Stimulated activated CD4-positive, alpha-beta T cell treated with anti-CD3 and anti-CD28 coated beads, Interleukin-4, amount 100 ng/mL, for 4 hours (primary cell): Measurements from ENCODE around the gene GRK7.
"Not testable (repeated sequence)": the region's sequence is repeated elsewhere in the genome, so short reads cannot be mapped to it uniquely, and the experiment has no call there.

Experiments
- DNase-seq, 2 experiments: peaks; one replicate each; pipeline ENCODE4 v3.0.0-alpha.2; 2020

Gene GRK7

DNA sequence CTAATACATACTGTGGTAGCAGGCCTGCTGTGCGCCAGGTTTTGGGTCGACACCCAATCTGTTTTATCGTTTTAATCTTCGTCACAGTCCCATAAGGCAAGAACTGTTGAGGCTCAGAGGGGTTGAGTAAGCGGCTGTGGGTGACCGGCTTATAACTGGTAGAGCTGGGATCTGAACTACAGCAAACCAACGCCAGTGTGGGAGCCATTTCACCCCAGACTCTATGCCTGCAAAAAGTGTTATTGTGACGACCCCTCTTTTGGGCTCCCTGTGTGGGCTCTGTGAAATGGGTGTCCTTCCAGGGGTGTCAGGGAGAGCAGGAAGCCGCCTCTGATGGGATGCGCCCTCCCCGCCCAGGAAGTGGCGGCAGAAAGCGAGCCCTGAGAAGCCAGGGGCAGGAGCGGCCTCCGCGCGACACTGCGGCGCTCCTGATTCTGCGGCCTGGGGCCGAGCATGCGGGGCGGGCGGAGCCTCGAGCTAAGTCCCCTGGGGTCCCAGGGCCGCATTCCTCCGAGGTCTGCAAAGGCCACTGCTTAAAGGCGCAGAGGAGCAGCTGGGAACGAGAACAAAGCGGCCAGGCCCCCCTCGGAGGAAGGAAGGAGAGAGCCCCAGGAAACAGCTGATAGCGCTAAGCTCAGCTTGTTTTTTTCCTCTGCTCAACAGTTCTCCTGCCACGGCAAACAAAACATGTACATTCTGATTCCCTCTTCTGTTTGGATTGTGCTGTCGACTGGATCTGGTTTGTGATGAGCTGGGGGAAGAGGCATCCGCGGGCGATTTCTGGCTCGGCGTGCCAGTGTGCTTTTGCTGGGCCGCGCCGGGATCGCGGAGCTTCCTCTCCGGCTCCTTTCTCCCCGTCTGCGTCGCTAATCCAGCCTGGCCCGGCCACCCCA, 33.9 kb downstream of the GRK7 start:
- peak in 1 of 2 experiments; percentile 31 for DNase-seq

- no peak for DNase-seq
These were observed 34.7 kb downstream of the GRK7 start for GRCh38 chr3:141797819-141798447.

DNA sequence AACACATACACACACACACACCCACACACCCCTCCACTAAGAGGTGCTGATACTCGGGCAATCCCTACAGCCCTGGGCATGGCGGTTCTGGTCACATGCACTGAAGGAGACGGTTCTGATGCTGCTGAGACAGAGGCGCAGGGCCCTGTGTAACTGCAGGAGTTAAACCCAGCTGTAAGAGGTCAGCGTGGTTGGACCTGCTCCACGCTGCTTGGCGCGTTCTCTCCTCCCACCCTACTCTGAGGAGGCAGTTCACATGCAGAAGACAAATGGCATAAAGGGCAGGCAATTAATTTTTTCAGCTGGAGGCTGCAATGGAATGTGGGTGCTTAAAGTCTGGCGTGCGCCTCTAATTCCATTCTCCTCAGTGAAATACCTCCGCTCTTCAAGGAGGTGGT, 35.2 kb downstream of the GRK7 start:
- no peak for DNase-seq

DNA sequence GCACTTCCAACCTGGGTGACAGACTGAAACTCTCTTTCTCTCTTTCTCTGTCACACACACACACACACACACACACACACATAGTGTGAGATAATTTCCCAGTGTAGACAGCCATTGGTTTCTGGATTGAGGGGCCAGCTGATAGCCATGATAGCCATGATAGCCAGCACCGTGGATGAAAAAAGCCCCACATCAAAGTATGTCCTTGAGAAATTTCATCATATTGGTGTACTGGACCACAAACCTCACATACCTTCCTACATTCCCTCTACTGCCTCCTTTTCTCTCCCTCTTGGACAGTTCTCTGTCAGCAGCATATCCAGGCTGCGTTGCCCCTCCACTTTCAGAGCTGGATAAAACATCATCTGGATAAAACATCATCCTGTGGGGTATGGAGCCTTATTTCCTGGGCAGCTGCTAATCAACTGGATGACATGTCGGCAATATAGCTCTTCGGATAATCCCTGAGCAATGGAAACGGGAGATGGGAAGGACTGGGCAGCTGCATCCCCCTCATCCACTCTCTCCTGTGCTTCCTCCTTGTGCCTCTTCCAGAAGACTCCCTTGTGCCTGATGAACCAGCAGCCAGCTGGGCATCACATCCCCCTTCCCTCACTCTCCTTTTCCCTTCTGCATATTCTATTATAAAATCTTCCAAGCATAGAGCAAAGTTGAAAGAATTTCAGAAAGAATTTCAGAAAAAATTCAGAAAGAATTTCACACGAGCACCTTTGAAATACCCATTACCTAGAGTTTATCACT, 39.3 kb downstream of the GRK7 start:
- no peak for DNase-seq

DNA sequence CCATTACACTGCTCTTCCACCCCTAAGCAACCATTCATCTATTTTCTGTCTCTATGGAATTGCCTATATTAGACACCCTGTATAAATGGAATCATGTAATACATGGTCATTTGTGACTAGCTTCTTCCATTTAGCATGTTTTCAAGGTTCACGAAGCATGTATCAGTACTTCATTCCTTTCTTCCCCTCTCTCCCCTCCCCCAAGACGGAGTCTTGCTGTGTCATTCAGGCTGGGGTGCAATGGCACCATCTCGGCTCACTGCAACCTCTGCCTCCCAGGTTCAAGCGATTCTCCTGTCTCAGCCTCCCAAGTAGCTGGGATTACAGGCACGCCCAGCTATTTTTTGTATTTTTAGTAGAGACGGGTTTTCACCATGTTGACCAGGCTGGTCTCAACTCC, 40.3 kb downstream of the GRK7 start:
- not testable (repeated sequence) for DNase-seq

- DNase-seq, result no peak
These were observed 41.2 kb downstream of the GRK7 start for GRCh38 chr3:141804447-141804777.

DNA sequence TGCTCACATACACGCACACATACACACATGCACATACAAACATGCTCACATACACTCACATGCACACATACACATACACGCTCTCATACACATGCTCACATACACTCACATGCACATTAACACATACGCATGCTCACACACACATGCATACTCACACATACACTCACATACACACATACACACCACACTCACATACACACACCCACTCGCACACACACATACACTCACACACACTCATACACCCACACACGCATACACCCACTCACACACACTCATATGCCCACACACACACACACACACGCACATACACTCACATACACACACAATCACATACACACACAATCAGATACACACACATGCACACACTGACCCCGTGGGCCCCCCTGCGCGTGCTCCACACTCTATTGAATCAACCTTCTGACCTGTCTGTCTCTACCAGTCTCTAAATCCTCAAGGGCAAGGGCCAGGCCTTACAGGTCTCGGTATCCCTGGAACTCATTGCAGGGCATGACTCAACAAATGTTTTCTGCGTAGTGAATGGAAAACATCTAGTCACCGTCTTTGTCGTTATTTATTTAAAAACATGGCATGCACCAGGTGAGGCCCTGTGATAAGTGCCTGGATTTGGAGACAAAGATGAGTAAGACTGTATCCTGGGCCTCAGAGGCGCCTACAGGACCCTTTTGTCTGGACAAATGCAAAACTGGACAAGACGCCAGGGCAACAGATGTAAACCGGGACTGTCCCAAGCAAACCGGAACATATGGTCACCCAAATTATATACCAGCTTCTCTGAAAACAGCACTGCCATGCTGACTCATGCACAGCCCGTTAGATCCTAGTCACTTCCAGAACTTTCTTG, 41.8 kb downstream of the GRK7 start:
- DNase-seq, result no peak

- no peak for DNase-seq
These were observed 44.2 kb downstream of the GRK7 start for GRCh38 chr3:141807277-141808033.

- no peak for DNase-seq
These were observed 45.4 kb downstream of the GRK7 start for GRCh38 chr3:141808586-141808985.

DNA sequence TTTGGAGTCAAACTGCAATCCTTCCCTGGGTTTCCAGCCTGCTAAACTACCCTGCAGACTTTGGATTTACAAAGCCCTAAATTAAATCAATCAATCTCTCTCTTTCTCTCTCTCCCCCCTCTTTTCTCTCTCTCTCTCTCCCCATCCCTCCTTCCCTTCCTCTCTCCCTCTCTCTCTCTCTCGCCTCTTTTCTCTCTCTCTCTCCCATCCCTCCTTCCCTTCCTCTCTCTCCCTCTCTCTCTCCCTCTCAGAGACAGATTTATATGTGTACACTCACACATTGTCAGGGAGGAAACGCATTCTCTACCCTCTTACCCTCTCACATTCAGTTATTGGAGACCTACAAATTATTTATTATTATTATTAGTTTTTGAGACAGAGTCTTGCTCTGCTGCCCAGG, 47.0 kb downstream of the GRK7 start:
- no peak for DNase-seq

- DNase-seq, result no peak
These were observed 48.1 kb downstream of the GRK7 start for GRCh38 chr3:141811348-141811747.

- no peak for DNase-seq
These were observed 48.9 kb downstream of the GRK7 start for GRCh38 chr3:141812084-141812483.

GRCh38 chr3:141812586-141812985, 49.4 kb downstream of the GRK7 start:
- DNase-seq, result no peak
